ENCODE data around the gene HPS1.
"Not testable (repeated sequence)": the region's sequence is repeated elsewhere in the genome, so short reads cannot be mapped to it uniquely, and the experiment has no call there.

The HPS1 gene

DNA sequence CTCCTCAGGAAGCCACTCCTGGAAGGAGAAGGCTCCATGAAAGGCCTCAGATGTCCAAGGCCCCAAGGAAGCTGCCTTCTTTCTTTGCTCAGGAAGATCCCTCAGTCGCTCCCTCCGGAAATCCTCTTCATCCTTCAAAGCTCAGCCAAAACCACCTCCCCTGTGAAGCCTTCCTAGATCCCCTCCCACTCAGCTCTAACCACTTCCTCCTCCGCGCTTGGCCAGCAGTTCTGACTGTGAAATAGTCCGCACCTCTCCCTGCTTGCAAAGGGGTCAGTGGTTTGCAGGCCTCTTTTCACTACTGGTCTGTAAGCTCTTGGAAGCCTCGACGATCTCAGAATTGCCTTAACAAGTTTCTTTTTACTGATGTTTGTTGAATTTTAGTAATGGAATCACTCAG, 55.7 kb downstream of the HPS1 start:
- FAIRE-seq = no peak
- TF ChIP-seq POU2F2 (IDR thresholded peaks at IDR 0.05; ENCODE audit: low read depth, low read length) (no peak), SPI1 (IDR thresholded peaks at IDR 0.05; ENCODE audit: low read depth, low read length) (peak; percentile 59; the same call in 1 of the 2 replicates)
- DNase-seq (ENCODE audit: insufficient read length, low spot score) = no peak

DNA sequence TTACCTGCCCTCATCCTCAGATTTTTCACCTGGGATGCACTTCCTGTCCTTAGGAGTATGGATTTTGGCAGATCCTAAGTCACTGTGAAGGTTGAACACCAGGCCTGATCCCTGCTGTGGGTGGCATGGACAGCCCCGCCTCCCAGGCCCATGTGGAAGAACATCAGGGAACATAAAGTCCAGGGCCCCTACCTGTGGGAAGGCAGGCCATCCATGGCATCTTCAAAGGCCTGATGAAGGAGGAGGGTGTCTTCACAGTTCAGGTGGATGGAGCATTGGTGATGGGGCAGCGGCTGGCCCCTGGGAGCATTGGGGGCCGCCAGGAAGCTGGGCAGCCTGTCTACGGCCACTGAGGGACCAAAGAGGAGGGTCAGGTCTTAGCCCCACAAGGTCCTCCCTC, 56.3 kb downstream of the HPS1 start:
- TF ChIP-seq POLR2A (IDR thresholded peaks at IDR 0.05; ENCODE audit: low read depth, low read length) = no peak
- no peak for TF ChIP-seq POU2F2 (IDR thresholded peaks at IDR 0.05; ENCODE audit: low read depth, low read length)
- TF ChIP-seq SPI1 (IDR thresholded peaks at IDR 0.05; ENCODE audit: low read depth, low read length) = no peak
- TF ChIP-seq TAF1 (IDR thresholded peaks at IDR 0.05; ENCODE audit: low read depth, low read length) = no peak
- no peak for TF ChIP-seq POLR2AphosphoS5 (IDR thresholded peaks at IDR 0.05; ENCODE audit: low read depth, low read length)
- no peak for TF ChIP-seq PAX5 (IDR thresholded peaks at IDR 0.05; ENCODE audit: insufficient read depth, low read length, severe bottlenecking)
- DNase-seq (ENCODE audit: insufficient read length, low spot score) (no peak), FAIRE-seq (no peak)

DNA sequence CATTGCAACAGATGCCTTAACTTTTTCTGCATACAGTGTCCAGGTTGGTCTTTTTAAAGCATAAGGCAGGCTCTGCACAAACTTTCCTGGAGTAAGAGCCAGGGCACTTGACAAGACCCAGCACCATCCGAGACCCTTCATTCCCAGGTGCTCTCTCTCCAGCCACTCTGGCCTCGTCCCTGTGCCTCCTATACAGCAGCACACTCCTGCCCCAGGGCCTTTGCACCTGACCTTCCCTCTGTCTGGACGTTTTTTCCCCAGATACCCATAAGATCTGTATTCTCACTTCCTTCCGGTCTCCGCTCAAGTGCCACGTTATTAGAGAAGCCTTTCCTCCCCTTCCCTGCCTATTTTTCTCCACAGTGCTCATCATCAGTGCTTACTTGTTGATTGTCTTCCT, 57.3 kb downstream of the HPS1 start:
- TF ChIP-seq POLR2AphosphoS5 (IDR thresholded peaks at IDR 0.05; ENCODE audit: low read depth, low read length) (no peak), PAX5 (IDR thresholded peaks at IDR 0.05; ENCODE audit: insufficient read depth, low read length, severe bottlenecking) (no peak), POLR2A (IDR thresholded peaks at IDR 0.05; ENCODE audit: low read depth, low read length) (no peak), POU2F2 (IDR thresholded peaks at IDR 0.05; ENCODE audit: low read depth, low read length) (no peak), SPI1 (IDR thresholded peaks at IDR 0.05; ENCODE audit: low read depth, low read length) (no peak), TAF1 (IDR thresholded peaks at IDR 0.05; ENCODE audit: low read depth, low read length) (no peak)
- no peak for FAIRE-seq
- no peak for DNase-seq (ENCODE audit: insufficient read length, low spot score)

DNA sequence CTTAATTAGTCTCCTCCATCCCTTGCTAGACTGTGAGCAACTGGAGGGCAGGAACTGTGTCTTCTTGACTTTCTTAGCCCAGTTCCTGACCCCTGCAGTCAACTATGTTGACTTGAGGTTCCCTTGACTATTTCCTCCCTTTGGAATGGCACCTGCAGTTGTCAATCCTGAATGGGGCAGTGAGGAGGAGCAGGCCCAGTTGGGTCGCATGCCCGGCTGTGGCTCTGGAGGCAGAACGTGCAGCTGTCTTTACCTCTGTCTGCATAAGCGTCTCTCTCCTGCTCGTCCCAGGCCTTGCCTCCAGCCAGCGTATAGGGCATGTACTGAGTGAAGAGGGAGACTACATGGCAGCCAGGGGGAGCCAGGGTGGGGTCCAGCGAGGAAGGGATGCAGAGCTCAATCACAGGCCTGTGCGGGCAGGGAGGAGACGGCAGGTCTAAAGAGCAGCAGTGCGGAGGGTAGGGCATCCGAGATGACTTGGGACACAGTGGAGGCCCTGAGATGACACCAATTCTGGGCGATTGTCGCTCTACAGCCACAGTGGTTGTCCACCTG, 58.6 kb downstream of the HPS1 start:
- TF ChIP-seq POLR2A (IDR thresholded peaks at IDR 0.05; ENCODE audit: low read depth, low read length) (no peak), POU2F2 (IDR thresholded peaks at IDR 0.05; ENCODE audit: low read depth, low read length) (no peak), SPI1 (IDR thresholded peaks at IDR 0.05; ENCODE audit: low read depth, low read length) (no peak), POLR2AphosphoS5 (IDR thresholded peaks at IDR 0.05; ENCODE audit: low read depth, low read length) (no peak), PAX5 (IDR thresholded peaks at IDR 0.05; ENCODE audit: insufficient read depth, low read length, severe bottlenecking) (no peak), TAF1 (IDR thresholded peaks at IDR 0.05; ENCODE audit: low read depth, low read length) (no peak)
- FAIRE-seq (no peak), DNase-seq (ENCODE audit: insufficient read length, low spot score) (no peak)

DNA sequence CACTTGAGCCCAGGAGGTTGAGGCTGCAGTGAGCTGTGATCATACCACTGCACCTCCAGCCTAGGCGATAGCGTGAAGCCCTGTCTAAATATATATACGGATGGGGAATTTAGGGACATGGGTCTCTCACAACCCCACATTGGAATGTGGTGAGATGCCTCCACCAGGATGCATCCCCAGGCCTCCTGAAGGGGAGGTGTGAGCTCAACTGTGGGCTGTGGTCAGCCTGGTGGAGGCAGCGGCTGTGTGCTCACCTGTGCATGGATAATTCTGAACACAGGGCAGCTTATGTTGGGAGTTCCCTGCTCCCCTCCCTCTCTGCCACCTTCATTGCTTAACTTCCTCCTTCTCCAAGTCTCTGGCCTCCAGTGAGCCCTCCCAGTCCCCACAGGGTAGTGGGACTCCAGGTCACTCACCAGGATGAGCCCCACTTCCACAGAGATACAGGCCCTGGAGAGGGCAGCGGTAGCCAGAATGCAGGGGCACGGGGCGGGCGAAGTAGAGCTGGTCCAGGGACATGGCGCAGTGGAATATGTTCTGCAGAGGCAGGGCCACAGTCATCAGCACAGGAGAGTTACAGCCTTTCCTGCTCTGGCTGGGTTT, 62.1 kb downstream of the HPS1 start:
- TF ChIP-seq POLR2A (IDR thresholded peaks at IDR 0.05; ENCODE audit: low read depth, low read length) = no peak
- no peak for TF ChIP-seq POLR2AphosphoS5 (IDR thresholded peaks at IDR 0.05; ENCODE audit: low read depth, low read length)
- no peak for TF ChIP-seq PAX5 (IDR thresholded peaks at IDR 0.05; ENCODE audit: insufficient read depth, low read length, severe bottlenecking)
- no peak for TF ChIP-seq SPI1 (IDR thresholded peaks at IDR 0.05; ENCODE audit: low read depth, low read length)
- no peak for TF ChIP-seq TAF1 (IDR thresholded peaks at IDR 0.05; ENCODE audit: low read depth, low read length)
- no peak for TF ChIP-seq POU2F2 (IDR thresholded peaks at IDR 0.05; ENCODE audit: low read depth, low read length)

DNA sequence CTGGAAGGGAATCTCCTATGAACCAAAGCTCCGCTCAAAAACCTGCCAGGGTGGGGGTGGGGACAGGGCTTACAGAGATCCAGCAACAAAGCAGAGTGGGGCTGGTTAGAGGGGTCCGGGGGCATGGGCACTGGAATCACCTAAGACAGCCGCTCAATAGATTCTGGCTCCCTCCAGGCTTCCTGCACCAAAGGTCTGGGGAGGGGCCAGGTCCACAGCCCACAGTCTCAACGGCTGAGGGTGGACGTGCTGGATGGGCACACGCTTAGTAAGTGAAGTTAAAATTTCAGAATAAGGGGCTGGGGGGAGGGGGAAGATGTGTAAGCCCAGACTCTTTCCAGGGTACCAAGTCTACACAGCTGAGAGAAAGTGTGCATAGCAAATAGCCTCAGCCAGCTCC, 62.9 kb downstream of the HPS1 start:
- no peak for FAIRE-seq
- no peak for DNase-seq (ENCODE audit: insufficient read length, low spot score)
- TF ChIP-seq SPI1 (IDR thresholded peaks at IDR 0.05; ENCODE audit: low read depth, low read length) (no peak), POU2F2 (IDR thresholded peaks at IDR 0.05; ENCODE audit: low read depth, low read length) (no peak), POLR2A (IDR thresholded peaks at IDR 0.05; ENCODE audit: low read depth, low read length) (no peak), PAX5 (IDR thresholded peaks at IDR 0.05; ENCODE audit: insufficient read depth, low read length, severe bottlenecking) (no peak), POLR2AphosphoS5 (IDR thresholded peaks at IDR 0.05; ENCODE audit: low read depth, low read length) (no peak), TAF1 (IDR thresholded peaks at IDR 0.05; ENCODE audit: low read depth, low read length) (no peak)

More for the DNA sequence above, 62.1 kb downstream of the HPS1 start:
- no peak for FAIRE-seq
- DNase-seq (ENCODE audit: insufficient read length, low spot score) = no peak

DNA sequence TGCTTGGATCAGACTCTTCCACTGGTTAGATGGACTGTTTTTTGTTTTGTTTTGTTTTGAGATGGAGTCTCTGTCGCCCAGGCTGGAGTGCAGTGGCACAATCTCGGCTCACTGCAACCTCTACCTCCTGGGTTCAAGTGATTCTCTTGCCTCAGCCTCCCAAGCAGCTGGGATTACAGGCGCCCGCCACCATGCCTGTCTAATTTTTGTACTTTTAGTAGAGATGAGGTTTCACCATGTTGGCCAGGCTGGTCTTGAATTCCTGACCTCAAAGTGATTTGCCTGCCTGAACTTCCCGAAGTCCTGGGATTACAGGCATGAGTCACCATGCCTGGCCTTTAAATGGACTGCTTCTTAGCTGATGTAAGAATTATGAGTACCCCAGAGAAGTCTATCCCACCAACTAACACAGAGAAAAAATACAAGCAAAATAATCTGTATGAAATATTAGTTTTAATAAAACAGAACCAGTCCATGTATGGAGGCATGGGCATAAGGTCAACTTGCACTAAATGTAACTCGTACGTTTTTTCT, 63.5 kb downstream of the HPS1 start:
- not testable (repeated sequence) for FAIRE-seq; DNase-seq (ENCODE audit: insufficient read length, low spot score)

DNA sequence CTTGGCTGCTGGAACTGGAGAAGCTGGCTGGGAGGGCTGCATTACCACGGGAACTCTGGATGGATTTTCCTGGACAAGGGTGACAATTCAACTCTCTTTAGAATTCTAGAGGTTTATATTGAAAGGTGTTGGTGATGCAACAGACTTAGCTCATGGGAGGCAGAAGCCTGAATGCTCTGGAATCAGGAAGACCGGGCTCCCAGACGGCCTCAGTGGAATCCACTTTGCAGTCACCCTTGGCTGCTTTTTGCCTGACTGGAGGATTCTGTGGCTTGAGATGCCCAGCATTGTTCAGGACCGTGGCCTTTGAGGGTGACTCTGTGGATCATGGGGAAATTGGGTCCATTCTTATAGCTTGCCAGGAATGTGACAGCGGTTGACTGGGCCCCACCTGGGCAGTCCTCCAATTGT, 64.0 kb downstream of the HPS1 start:
- FAIRE-seq (no peak), DNase-seq (ENCODE audit: insufficient read length, low spot score) (no peak)
- TF ChIP-seq PAX5 (IDR thresholded peaks at IDR 0.05; ENCODE audit: insufficient read depth, low read length, severe bottlenecking) (no peak), POLR2AphosphoS5 (IDR thresholded peaks at IDR 0.05; ENCODE audit: low read depth, low read length) (no peak), SPI1 (IDR thresholded peaks at IDR 0.05; ENCODE audit: low read depth, low read length) (no peak), TAF1 (IDR thresholded peaks at IDR 0.05; ENCODE audit: low read depth, low read length) (no peak), POLR2A (IDR thresholded peaks at IDR 0.05; ENCODE audit: low read depth, low read length) (no peak), POU2F2 (IDR thresholded peaks at IDR 0.05; ENCODE audit: low read depth, low read length) (no peak)

DNA sequence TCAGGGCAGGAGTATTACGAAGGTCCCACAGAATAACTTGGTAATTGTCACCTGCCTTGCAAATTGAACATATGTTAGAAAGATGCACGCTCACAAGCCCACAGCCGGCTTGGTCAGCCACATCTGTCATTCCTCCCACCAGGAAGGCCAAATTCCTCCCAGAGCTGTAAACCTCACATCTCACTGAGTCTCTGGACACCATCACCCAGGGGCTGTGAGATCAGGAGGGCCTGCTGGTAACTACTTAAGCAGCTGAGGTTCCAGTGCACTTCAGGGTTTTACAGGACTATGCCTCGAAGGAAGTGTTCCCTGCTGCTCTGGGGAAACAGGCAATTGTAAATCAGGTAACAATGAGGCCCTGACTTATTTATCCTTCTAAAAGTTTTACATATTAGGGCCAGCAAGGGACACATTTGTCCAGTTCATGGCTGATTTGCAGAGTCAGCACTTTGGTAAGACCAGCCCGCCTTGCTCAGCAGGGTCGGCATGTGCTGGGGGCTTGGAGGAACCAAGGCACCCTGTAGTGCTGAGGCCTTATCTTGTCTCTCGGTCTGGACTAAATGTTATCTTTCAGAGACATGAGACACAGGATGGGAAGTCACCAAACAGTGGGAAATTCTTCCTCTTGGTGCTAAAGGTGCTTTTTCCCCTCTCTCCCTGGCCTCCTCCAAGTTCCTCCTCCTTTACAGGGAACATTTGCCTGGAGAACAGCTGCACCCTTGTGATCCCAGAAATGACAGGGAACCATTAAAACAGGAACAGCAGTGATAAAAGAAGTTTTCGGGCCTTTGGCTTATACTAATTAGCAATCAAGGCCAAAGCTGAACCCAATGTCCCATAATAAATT, 66.0 kb downstream of the HPS1 start:
- FAIRE-seq (no peak), DNase-seq (ENCODE audit: insufficient read length, low spot score) (no peak)
- TF ChIP-seq POU2F2 (IDR thresholded peaks at IDR 0.05; ENCODE audit: low read depth, low read length) (no peak), POLR2AphosphoS5 (IDR thresholded peaks at IDR 0.05; ENCODE audit: low read depth, low read length) (no peak), POLR2A (IDR thresholded peaks at IDR 0.05; ENCODE audit: low read depth, low read length) (no peak), TAF1 (IDR thresholded peaks at IDR 0.05; ENCODE audit: low read depth, low read length) (no peak), PAX5 (IDR thresholded peaks at IDR 0.05; ENCODE audit: insufficient read depth, low read length, severe bottlenecking) (no peak), SPI1 (IDR thresholded peaks at IDR 0.05; ENCODE audit: low read depth, low read length) (no peak)
